Trophoblast cell (in vitro differentiated cells and primary cell): ENCODE results near the gene UGGT2.

Experiments used
- DNase-seq, 2 donors: peaks; one replicate each; pipeline ENCODE4 v3.0.0-alpha.2; 2016
- H2AFZ ChIP-seq: 2 replicates; pipeline ENCODE4 v1.6.1; 2013; ENCODE audit warnings: low read length, moderate library complexity, mild to moderate bottlenecking; ENCODE audit not compliant: insufficient read depth, poor library complexity
- H2AK5ac ChIP-seq: 2 replicates; pipeline ENCODE4 v1.6.1; 2013; ENCODE audit warnings: mild to moderate bottlenecking, low read length
- H2BK120ac ChIP-seq: 2 replicates; pipeline ENCODE4 v1.6.1; 2013; ENCODE audit warnings: low read length, mild to moderate bottlenecking, moderate library complexity; ENCODE audit not compliant: insufficient read depth, poor library complexity
- H2BK12ac ChIP-seq: 2 replicates; pipeline ENCODE4 v1.6.1; 2013; ENCODE audit warnings: mild to moderate bottlenecking, low read length, moderate library complexity
- H2BK5ac ChIP-seq: 2 replicates; pipeline ENCODE4 v1.6.1; 2013; ENCODE audit warnings: low read length, low read depth, moderate library complexity, mild to moderate bottlenecking; ENCODE audit not compliant: poor library complexity
- H3K14ac ChIP-seq: 2 replicates; pipeline ENCODE4 v1.6.1; 2013; ENCODE audit warnings: mild to moderate bottlenecking, low read length
- H3K18ac ChIP-seq: 2 replicates; pipeline ENCODE4 v1.6.1; 2013; ENCODE audit warnings: mild to moderate bottlenecking, low read length
- H3K23ac ChIP-seq: 2 replicates; pipeline ENCODE4 v1.6.1; 2013; ENCODE audit warnings: low read length
- H3K27ac ChIP-seq: 2 replicates; pipeline ENCODE4 v1.5.1; 2013; ENCODE audit warnings: low read depth, mild to moderate bottlenecking, inconsistent platforms, low read length, moderate library complexity
- H3K27me3 ChIP-seq: 2 replicates; pipeline ENCODE4 v1.6.1; 2013; ENCODE audit warnings: inconsistent platforms, mild to moderate bottlenecking, low read length, moderate library complexity; ENCODE audit not compliant: insufficient read depth
- H3K36me3 ChIP-seq, 2 experiments: 1 replicate in 1 of 2; 2 replicates in 1 of 2; pipeline ENCODE4 v1.6.1; 2013; ENCODE audit warnings: low read length in 2 of 2, mild to moderate bottlenecking in 2 of 2, moderate library complexity in 1 of 2; ENCODE audit not compliant: insufficient read depth in 2 of 2, control insufficient read depth in 1 of 2
- H3K4ac ChIP-seq: 2 replicates; pipeline ENCODE4 v1.6.1; 2013; ENCODE audit warnings: low read depth, mild to moderate bottlenecking, low read length, moderate library complexity
- H3K4me1 ChIP-seq, 2 experiments: 1 replicate in 1 of 2; 2 replicates in 1 of 2; pipeline ENCODE4 v1.6.1; 2013; ENCODE audit warnings: low read length in 2 of 2, mild to moderate bottlenecking in 2 of 2, moderate library complexity in 1 of 2; ENCODE audit not compliant: insufficient read depth in 2 of 2, control insufficient read depth in 1 of 2
- H3K4me2 ChIP-seq: 2 replicates; pipeline ENCODE4 v1.6.1; 2013; ENCODE audit warnings: inconsistent platforms, mild to moderate bottlenecking, low read length, moderate library complexity
- H3K4me3 ChIP-seq: 2 replicates; pipeline ENCODE4 v1.5.1; 2013; ENCODE audit warnings: mild to moderate bottlenecking, low read depth, low read length, inconsistent platforms
- H3K79me1 ChIP-seq: one replicate; pipeline ENCODE4 v1.6.1; 2013; ENCODE audit warnings: low read length
- H3K79me2 ChIP-seq: 2 replicates; pipeline ENCODE4 v1.6.1; 2013; ENCODE audit warnings: low read length, mild to moderate bottlenecking; ENCODE audit not compliant: control insufficient read depth, insufficient read depth, poor library complexity
- H3K9ac ChIP-seq: 2 replicates; pipeline ENCODE4 v1.6.1; 2013; ENCODE audit warnings: mild to moderate bottlenecking, low read length
- H3K9me3 ChIP-seq: 2 replicates; pipeline ENCODE4 v1.6.1; 2013; ENCODE audit warnings: low read depth, mild to moderate bottlenecking, control low read depth, inconsistent platforms, low read length; ENCODE audit not compliant: insufficient read depth
- H4K12ac ChIP-seq: 2 replicates; pipeline ENCODE4 v1.6.1; 2013; ENCODE audit warnings: low read depth, mild to moderate bottlenecking, low read length, moderate library complexity
- H4K8ac ChIP-seq: 2 replicates; pipeline ENCODE4 v1.6.1; 2013; ENCODE audit warnings: low read depth, mild to moderate bottlenecking, low read length, moderate library complexity
- H4K91ac ChIP-seq: one replicate; pipeline ENCODE4 v1.6.1; 2013; ENCODE audit warnings: low read depth, mild to moderate bottlenecking, low read length, moderate library complexity
- WGBS: extraction: QIAGEN DNeasy Blood & Tissue Kit; methylation state at CpG from one replicate; pipeline ENCODE4 v1.1.7; 2013; ENCODE audit warnings: missing lambda C conversion rate; ENCODE audit not compliant: insufficient read length, insufficient coverage; ENCODE audit errors: extremely low coverage; 5-methylcytosine and 5-hydroxymethylcytosine counted together

Gene UGGT2

GRCh38 chr13:95788100-95788463, 265.1 kb downstream of the UGGT2 start:
- Histone ChIP-seq H4K8ac (no peak overlapping the region), H3K14ac (no peak overlapping the region), H3K9ac (no peak overlapping the region), H2BK5ac (no peak overlapping the region), H2AK5ac (no peak overlapping the region), H3K79me1 (peaks cover 2% of the 10 kb centered on the region), H3K23ac (no peak overlapping the region), H3K9me3 (no peaks in the 10 kb centered on the region), H3K27me3 (no peaks in the 10 kb centered on the region), H3K18ac (no peak overlapping the region), H3K4me1 (peaks cover 5 to 9% of the 10 kb centered on the region in 2 experiments), H2BK120ac (no peak overlapping the region), H3K36me3 (peaks cover 14 to 17% of the 10 kb centered on the region in 2 experiments), H3K27ac (no peak overlapping the region), H3K79me2 (no peaks in the 10 kb centered on the region), H4K12ac (no peak overlapping the region), H2AFZ (no peak overlapping the region), H3K4me3 (no peak overlapping the region), H3K4ac (no peak overlapping the region), H2BK12ac (no peak overlapping the region), H3K4me2 (no peak overlapping the region), H4K91ac (no peak overlapping the region)
- WGBS, result no CpG with 5 or more reads among the region's 2 CpGs
- DNase-seq, result no peak

GRCh38 chr13:95787356-95788099, 265.7 kb downstream of the UGGT2 start:
- Histone ChIP-seq H3K36me3 (peaks cover 10 to 14% of the 10 kb centered on the region in 2 experiments), H2AK5ac (no peak overlapping the region), H2BK5ac (no peak overlapping the region), H3K9ac (no peak overlapping the region), H2AFZ (no peak overlapping the region), H3K23ac (no peak overlapping the region), H4K91ac (no peak overlapping the region), H3K18ac (no peak overlapping the region), H3K9me3 (no peaks in the 10 kb centered on the region), H3K4ac (no peak overlapping the region), H4K12ac (no peak overlapping the region), H3K27ac (no peak overlapping the region), H3K4me3 (no peak overlapping the region), H3K4me1 (peaks cover 5 to 9% of the 10 kb centered on the region in 2 experiments), H3K14ac (no peak overlapping the region), H4K8ac (no peak overlapping the region), H3K79me2 (no peaks in the 10 kb centered on the region), H3K27me3 (no peaks in the 10 kb centered on the region), H3K79me1 (peaks cover 2% of the 10 kb centered on the region), H3K4me2 (no peak overlapping the region), H2BK12ac (no peak overlapping the region), H2BK120ac (no peak overlapping the region)
- WGBS, result no CpG with 5 or more reads among the region's 1 CpG
- DNase-seq, result no peak

DNA sequence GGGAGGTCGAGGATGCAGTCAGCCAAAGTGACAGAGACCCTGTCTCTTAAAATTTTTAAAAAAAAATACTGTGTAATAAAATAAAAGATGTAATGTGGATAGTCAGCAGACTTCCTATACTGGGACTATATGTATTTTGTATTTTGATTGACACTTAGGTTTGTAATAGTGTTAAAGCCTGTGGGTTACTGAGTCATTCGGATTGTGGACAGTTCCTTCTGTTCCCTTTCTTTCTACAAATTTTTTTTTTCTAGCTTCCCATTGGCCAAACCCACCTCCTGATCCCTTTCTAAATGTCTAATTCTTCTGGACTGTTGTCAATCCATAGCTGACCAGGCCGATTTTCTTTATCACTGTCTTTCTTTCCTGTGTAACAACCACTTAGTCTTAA, 268.3 kb downstream of the UGGT2 start:
- Histone ChIP-seq H4K12ac (no peak overlapping the region), H3K18ac (no peak overlapping the region), H2AK5ac (no peak overlapping the region), H3K79me2 (no peaks in the 10 kb centered on the region), H4K91ac (no peak overlapping the region), H3K36me3 (peaks cover 7 to 8% of the 10 kb centered on the region in 2 experiments), H2AFZ (no peak overlapping the region), H2BK120ac (no peak overlapping the region), H3K9ac (no peak overlapping the region), H3K27ac (peak overlapping the region; percentile 66), H3K79me1 (peaks cover 2% of the 10 kb centered on the region), H3K27me3 (no peaks in the 10 kb centered on the region), H3K4ac (no peak overlapping the region), H3K4me1 (peaks cover 5 to 9% of the 10 kb centered on the region in 2 experiments), H4K8ac (no peak overlapping the region), H3K4me3 (no peak overlapping the region), H3K14ac (no peak overlapping the region), H2BK5ac (no peak overlapping the region), H3K9me3 (no peaks in the 10 kb centered on the region), H2BK12ac (no peak overlapping the region), H3K23ac (no peak overlapping the region), H3K4me2 (no peak overlapping the region)
- no peak for DNase-seq
- no CpG with 5 or more reads among the region's 3 CpGs for WGBS

- no CpG with 5 or more reads among the region's 6 CpGs for WGBS
- Histone ChIP-seq H3K23ac (no peak overlapping the region), H3K4me1 (peaks cover 5 to 9% of the 10 kb centered on the region in 2 experiments), H3K79me2 (no peaks in the 10 kb centered on the region), H3K18ac (no peak overlapping the region), H2BK5ac (no peak overlapping the region), H4K91ac (no peak overlapping the region), H2AFZ (no peak overlapping the region), H4K12ac (no peak overlapping the region), H3K79me1 (peaks cover 2% of the 10 kb centered on the region), H3K27ac (peak overlapping the region; percentile 66), H2BK120ac (no peak overlapping the region), H2AK5ac (no peak overlapping the region), H3K4me3 (no peak overlapping the region), H3K36me3 (peaks cover 7 to 8% of the 10 kb centered on the region in 2 experiments), H3K9me3 (no peaks in the 10 kb centered on the region), H2BK12ac (no peak overlapping the region), H3K14ac (no peak overlapping the region), H4K8ac (no peak overlapping the region), H3K9ac (no peak overlapping the region), H3K4me2 (peak overlapping the region; percentile 24), H3K27me3 (no peaks in the 10 kb centered on the region), H3K4ac (no peak overlapping the region)
- peak; percentile 27 to 75 for DNase-seq
Observed at GRCh38 chr13:95784161-95784899, 268.9 kb downstream of the UGGT2 start.
